Activated CD4-positive, CD25-positive, alpha-beta regulatory T cell treated with anti-CD3 and anti-CD28 coated beads, Interleukin-2, amount 50 U/mL, for 16 hours (primary cell): ENCODE data around the gene FARS2.
"Not testable (repeated sequence)": the region's sequence is repeated elsewhere in the genome, so short reads cannot be mapped to it uniquely, and the experiment has no call there.

Experiments used
- DNase-seq: peaks from one replicate; pipeline ENCODE4 v3.0.0-alpha.2; 2020; ENCODE audit warnings: low read depth, low spot score

FARS2 gene

DNA sequence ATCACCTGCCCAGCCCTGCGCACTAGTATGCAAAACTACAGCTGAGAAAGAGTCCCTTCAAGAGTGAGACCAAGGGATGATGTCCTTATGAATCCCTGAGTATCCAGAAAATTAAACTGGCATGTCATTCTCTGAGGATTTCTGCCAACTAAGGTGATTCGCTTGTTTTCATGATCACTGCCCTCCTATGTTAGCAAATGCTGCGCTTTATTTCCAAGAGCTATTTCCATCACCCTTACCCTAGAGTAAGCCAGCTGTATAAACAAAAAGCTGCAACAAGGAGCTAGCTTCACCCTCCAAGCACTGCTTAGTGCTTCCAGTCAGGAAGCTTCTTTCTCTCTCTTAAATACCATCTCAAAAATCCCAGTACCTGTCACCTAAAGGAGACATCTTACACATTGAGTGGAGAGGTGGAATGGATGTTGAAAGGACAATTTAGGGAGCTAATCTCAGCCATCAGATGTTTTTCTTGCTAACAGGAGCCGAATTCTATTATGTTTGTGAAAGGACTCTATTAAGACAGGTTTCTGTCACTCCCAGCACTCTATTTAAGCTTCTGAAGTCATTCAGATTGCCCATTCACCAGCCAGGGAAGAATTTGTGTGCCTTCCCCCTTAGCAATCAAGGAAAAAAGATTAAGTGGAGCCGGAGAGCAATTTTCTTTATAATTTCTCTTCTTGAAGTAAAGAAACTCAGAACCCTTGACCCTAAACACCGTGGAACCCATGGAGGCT is 423.2 kb downstream of the FARS2 start:
- DNase-seq, result no peak

DNA sequence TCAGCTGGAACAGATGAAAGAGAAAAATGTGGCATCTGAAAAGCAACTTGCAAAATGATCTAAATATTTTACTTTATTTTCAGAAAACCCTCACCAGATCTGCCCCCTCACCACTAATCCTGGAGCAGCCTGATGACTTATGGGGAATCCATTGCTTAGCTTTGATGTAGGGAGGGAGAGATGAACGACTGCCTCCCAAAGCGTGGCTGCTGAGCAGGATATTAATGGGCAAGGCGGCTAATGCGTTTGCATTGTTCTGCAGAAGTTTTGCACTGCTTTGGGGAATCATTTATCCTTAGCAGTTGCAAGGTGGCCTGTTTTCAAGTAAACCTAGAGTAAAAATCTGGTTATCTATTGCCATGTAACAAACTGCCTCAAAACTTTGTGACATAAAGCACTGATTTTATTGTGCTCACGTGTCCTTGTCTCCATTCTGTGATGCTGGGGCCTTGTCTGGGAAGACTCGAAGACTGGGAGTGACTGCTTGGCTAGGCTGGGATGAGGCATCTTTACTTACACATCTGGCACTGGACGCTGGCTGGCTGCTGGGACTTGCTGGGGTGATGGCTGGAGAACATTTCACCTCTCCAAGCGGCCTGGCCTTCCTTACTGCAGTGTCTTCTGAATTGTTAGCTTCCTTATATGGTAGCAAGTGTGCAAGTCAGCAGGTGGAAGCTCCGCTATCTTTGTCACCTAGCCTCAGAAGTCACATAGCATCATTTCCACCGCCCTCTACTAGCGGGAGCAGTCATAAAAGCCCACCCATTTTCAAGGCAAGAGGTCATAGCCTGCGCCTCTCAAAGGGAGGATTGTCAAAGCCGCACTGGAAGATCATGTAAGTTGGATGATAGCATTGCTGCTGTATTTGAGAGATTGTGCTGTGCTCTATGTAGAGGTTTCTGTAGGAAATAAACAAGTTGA is 432.2 kb downstream of the FARS2 start:
- no peak for DNase-seq

DNA sequence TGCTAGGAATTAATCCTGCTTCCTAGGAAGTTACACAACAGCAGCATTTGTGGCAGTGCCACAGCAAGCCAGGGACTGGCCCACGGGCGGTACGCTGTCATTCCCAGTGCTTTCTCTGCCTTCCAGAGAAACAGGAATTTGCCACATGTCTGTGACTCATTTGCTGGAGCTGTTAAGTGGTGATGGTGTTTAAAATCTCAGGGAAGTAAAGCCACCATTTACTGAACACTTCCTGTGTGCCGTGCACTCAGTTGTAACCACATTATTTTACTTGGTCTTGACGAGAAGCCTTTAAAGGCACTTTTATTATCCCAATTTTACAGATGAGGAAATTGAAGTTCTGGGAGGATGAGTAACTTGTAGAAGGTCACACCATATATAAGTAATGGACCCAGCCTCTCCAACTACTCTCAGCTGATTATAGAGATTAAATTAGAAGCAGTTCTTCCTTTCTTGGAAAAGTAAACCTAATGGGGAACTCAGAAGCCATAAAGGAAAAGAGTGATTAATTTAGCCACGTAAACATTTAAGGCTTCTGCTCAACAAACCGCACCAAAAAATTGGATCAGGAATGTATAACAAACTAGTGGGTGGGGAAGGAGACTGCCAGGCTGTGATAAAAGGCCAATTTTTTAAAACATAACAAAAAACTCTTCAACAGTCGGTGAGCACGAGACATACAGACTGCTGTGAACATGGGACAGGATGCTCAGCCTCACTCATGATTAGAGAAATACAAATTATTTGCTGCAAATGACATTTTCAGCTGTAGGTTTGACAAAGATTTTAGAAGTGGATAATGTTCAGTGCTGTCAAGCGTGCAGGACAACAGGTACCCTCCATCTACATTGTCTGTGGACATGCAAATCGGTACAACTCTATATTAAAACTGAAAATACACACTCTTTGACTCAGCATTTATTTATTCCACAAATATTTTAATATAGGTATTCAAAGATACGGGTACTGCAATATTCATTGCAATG is 434.2 kb downstream of the FARS2 start:
- DNase-seq, result no peak

DNA sequence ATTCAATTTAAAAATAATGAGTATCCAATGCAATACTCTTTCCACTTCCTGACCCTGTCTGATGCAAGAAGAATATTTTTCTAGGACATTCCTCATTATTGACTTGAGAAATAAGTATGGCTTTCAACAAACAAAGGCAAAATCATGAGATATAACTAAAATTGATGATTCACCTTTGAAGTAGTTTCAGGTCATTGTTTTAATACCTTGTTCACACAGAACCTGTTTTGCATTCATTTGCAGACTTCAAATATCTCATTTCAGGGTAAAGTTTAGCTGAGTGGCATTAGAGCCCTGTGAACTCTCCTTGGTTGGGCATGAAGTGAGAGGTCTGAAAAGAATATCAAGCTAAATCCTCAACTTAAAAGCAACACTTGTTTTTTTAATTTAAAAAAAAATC is 436.2 kb downstream of the FARS2 start:
- no peak for DNase-seq

DNA sequence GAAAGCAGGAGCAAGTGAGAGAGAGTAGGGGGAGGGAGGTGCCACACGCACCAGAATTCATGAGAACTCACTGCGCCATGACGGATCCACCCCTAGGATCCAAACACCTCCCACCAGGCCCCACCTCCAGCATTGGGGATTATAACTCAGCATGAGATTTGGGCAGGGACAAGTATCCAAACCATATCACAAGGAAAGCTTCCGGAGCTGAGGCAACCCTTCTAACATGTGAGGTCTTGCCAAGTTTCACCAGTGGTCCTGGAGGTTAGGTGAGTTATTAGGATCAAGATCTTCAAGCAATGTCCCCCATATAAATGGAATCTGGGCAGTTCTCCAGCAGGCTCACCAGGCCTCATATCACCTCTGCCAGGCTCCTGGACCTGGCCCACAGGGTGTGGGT is 437.0 kb downstream of the FARS2 start:
- DNase-seq, result no peak

DNA sequence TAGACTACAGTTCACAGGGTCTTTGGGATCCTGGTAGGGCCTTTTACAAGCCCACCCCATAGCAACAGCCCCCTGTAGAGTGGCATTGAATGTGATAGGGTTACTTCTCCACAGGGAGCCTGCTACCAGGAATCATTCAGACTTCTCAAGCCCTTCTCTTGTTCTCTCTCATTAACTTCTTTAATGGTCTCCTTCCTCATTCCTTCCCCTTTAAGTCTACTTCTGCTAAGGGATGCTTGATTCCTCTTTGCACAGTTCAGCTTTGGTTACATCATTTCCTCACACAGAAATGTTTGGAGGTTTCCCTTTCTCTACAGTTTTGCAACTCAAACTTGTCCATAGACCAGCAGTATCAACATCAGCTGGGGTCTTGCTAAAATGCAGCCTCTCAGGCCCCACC is 437.8 kb downstream of the FARS2 start:
- DNase-seq, result not testable (repeated sequence)

DNA sequence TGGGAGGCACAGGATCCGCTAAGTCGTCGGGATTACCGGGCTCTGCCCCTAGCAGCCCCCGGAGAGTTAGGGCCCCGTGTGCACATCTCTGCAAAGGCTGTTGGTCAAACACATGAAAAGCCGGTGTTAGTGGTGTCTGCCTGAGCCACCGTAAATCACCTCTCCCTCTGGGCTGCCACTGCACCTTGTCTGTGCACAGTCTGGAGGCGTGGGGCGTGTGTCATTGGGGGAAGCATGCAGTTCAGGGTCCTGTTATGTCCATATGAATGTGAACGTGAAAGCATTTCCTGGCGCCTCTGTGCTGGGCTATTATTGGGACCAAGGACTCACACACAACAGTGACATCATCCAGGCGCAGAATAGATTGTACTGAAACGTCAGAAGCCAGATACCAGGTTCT is 439.9 kb downstream of the FARS2 start:
- no peak for DNase-seq

DNA sequence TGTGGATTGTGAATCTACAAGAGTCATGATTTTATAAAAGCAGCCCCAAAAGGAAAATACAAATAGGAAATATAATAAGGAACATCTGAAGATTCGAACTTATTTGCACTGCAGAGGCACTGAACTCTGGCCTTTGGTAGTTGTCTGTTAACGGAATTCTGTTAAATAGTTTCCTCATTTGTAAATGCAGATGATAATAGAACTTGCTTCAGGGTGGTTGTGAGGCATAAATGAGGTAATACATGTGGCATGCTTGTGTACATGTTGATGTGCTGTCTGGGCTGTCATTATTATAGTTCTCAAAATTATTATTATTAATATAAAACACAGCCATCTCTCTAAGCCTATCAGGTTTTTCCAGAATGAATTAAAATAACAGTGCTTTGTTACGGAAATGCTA is 443.4 kb downstream of the FARS2 start:
- no peak for DNase-seq

DNA sequence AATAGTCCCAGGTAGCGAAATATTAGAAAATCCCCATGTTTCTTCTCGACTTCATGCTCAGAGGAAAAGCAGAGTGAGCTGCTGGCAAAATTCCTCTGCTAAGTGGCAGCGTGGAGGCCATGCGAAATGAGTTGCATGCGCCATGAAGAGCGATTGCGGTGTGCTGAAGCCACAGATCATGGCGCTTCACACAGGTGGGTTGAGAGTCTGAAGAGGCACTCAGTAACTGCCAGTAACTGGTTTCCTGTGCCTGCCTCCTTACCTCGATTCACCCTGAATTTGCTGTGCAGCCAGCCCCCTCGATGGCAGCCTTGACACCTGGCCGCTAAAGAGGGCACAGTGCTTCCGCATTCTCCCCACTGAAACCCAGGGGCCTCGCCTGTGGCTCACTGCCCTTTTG is 443.9 kb downstream of the FARS2 start:
- DNase-seq, result no peak

DNA sequence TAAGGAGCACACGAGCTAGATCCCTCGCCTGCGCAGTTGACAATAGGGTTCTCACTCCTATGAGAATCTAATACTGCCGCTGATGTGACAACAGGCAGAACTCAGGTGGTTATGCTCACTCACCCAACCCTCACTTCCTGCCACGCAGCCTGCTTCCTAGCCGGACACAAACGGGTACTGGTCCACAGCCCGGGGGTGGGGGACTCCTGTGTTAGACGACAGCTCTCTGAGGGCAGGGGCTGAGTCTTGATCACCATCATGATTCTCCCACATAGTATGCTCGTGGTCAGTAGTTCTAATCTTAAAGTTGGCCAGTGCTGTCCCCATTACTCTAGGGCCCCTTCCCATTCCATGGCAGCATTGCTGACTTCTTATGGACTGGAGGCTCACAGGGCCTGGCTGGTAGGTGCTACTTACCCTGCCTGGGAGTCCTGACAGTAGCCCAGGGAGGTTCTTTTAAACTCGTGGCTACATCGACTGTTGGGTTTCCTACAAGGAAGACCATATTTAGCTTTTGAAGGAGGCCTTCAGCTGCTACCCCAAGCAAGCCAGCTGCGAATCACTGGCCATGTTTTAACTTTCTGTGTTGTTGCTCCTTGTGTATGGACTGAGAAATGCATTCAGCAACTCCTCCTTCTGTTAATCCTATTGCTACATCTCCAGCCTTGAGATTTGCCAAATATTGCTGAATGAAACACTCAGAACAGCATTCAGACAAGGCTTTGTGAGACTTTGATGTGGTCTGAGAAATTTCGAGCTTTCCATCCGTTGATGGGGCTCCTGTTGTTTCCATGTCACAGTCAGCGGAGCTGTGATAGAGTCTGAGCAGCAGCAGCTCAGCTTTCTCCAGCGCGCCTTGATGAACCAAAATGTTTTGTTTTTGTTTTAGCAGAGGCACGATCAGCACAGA is 445.1 kb downstream of the FARS2 start:
- no peak for DNase-seq

DNA sequence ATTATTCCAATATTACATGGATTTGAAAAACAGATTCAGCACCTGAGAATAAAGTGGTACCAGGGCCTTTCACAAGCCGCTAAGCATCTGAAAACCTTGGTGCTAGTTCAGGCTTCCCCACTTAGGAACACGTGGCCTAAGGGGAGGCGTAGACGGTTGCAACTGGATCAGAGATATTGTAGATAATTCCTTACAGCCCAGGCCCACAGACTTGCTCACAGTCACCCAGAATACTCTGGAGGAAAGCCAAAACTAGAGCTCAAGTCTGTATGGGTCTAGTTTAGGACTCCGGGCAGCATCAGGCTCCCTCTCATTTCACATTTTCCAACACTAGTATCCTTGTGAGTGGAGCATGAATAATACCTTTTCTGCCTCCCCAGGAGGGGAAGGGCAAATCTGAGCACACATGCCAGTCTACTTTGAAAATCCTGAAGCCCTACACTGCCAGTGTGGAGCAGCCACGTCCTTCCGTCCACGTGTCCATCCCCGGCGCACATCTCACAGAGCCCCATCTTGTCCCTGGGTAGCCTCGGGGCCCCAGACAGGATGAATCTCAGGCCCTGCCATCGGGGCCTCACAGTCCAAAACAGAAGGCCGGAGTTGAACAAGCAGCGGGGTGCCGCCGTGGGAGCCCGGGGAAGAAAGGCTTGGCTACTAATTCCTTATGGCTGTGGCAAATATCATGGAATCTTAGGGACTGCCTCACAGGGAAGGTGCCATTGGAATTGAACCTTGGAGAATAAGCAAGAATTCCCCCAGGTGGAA is 446.1 kb downstream of the FARS2 start:
- no peak for DNase-seq

DNA sequence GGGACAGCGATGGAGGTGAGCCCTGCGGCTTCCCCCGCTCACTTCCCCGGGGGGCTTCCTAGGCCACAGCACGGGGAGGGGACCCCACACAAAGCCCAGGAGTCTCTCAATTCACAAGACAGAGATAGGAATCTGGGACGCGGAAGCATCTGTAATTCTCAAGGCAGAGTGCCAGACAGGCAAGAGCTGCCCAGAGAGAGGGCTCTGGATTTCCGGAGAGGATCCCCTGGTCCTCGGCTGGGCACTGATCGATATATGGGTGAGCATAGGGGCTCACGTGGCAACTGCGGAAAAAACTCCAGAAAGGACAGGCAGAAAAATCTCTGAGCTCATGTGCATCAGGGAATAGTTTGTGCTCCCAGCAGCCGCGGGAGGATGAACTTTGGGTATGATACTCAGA is 449.2 kb downstream of the FARS2 start:
- no peak for DNase-seq

DNA sequence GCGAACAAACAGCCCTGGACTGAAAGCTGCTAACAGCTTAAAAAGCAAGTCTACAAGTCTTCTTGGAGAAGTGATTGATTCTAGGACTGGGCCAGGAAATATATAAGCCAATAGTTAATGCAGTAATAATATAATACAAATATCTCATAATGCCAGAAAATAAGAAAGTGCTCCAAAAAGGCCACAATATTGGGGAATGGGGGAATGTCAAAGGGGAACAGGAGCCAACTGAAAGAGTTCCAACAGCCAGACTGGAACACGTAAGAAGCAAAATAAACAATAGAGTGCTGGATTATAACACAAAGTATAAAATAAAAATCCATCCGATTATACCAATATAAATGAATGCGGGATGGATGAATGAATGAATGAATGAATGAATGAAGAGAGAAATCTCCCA is 449.6 kb downstream of the FARS2 start:
- DNase-seq, result no peak

DNA sequence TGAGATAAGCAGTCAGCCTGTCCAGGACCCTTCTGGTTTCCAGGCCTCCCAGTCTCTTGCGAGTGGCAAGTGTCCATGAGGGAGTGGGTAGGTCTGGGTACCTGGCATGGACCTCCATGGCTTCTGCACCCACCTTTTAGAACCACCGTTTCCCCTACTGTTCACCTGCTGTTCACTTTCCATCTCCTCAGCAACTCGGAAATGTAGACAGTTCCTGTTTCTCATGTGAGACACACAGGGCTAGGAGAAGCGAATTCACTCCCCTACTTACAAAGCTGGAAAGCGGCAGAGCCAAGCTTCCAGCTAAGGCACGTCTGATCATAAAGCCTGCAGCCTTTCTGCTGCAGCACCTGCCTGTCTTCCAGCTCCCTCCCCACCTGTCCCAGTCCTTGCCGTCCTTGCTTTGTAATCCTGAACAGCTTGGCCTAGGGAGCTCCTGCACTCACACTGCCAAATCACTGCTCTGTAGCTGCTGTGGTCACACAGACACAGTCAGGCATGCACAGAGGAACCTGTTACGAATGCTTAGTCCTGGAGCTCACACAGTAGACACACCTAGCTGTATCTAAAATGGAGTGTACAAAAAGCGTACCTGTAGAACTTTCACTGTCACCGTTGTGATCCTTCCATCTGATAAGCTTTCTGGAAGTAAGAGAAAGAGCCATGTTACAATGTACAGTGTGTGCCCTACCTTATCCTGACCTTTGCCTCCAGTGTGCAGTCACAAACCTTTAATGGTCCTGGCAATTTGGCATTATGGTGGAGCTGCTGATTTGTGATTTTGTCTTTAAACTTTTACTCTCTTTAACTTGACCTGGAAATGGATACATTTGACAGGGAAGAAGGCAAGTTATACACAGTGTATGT is 451.3 kb downstream of the FARS2 start:
- no peak for DNase-seq

DNA sequence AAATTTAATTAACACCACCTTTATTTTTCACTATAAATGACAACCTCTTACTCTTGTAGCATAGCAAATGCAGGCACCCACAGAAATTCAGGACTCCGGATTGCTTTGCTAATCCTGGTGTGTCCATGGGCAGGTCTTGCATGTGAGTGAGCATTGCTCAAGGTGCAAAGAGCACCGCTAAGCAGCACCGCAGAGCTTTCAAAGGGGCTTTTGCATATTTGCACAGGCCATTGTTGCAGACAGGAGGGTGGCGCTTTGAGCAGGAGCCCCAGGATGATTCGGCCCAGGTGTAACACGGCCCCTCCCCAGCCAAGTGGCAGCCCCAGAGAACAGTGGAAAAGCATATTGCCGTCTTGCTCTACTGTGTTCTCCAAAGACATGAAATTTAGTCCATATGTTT is 452.2 kb downstream of the FARS2 start:
- no peak for DNase-seq

DNA sequence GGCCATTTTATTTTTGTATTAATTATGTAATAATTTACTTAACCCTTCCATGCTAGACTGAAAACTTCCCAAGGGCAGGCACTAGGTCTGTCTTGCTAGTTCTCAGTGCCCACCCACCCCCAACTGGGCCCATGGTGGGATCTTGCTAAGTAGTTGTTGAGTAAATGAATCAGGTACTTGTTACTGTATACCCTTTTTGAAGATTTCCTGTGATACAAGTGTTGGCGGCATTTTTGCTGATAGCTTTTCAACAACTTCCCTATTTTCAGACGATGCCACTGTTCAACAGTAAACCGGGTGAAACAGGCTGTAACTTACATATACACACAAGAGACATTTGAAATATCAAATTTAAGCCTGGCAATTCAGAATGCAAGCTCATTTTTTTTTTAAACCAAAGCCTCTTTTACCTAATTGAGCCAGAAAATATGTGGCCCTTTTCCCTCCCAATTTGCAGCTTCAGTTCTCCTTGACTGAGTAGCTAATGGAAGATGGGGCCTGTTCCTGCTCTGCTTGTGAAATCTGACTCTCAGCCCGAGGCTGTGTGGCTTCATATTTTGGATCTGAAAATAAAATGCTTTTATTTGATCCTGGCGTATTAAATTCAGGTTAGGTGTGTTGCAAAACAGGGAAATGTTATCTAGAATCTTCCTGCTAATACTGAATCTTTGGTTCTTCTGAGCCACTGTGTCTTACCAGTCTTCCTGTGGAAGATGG is 457.1 kb downstream of the FARS2 start:
- no peak for DNase-seq

DNA sequence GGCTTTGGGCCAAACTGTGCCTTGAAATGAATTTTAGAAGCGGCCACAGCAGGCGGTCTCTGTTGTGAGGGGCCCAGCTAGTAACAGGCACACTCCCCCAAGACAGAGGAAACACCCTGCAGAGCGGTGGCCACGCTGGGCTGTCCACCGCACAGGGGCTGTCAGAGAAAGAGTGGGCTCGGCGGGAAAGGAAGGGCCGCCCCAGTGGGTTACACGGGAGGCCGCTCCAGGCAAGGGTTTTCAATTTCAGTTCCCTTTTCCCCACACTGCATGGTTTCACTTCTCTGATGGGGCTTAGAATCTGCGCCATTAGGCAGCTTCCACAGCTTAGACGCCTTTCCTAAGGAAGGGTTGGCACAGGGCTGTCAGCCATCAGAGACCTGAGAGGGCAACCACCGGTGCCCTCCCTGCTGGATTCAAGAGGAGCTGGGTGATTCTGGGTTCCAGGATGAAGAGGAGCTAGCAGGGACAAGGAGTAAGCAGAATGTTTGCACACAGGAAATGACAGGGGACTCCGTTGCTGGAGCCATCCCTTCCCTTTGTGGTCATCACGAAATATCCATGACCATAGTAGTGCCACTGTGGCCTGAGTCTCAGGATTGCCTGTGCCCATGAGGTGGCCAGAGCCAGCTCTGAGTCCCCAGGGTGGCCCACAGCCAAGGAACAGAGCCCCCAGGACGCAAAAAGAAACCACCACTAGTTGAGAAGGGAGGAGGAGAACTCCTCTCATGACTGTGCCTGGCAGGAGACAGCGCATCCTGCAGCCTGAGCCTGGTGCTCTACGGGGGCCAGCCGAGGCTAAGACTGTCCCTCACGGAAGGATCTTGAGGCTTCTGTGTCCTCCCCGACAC is 462.8 kb downstream of the FARS2 start:
- DNase-seq, result no peak
